OCI-LY7 (cell line): ENCODE measurements around the gene ANTXR1.

Experiments
- CTCF ChIP-seq: fragments of 200-600 bp; sonication (generic); conservative IDR thresholded peaks from 2 replicates; pipeline ENCODE4 v1.5.1; 2014; ENCODE audit warnings: mild to moderate bottlenecking, antibody characterized with exemption, low read length, moderate library complexity, mixed read lengths
- EZH2phosphoT487 ChIP-seq: fragments of 200-600 bp; sonication (generic); IDR thresholded peaks from 2 replicates; pipeline ENCODE4 v1.6.1; 2018; ENCODE audit warnings: low read depth, borderline replicate concordance, mild to moderate bottlenecking, mixed run types, antibody characterized with exemption, low read length, moderate library complexity, mixed read lengths

- TF ChIP-seq CTCF = no peak
- no peak for TF ChIP-seq EZH2phosphoT487
These were observed 130.9 kb downstream of the ANTXR1 start for GRCh38 chr2:69143748-69144360.
